Mononuclear cell (primary cell): ENCODE results near the gene ARPC3. TPM values are rescaled to one million over a fixed set of nuclear protein-coding genes. Genes with fewer than 3 reads are reported as not detected.
"Not testable (repeated sequence)": the region's sequence is repeated elsewhere in the genome, so short reads cannot be mapped to it uniquely, and the experiment has no call there.

Source experiments
- H3K27me3 ChIP-seq: 2 replicates; pipeline ENCODE4 v1.6.0; 2011; ENCODE audit warnings: low read length, control low read depth; ENCODE audit not compliant: insufficient read depth
- H3K4me1 ChIP-seq: 2 replicates; pipeline ENCODE4 v1.5.1; 2011; ENCODE audit warnings: mild to moderate bottlenecking, low read length, control low read depth; ENCODE audit not compliant: insufficient read depth
- H3K4me3 ChIP-seq: 2 replicates; pipeline ENCODE4 v1.5.1; 2011; ENCODE audit warnings: mild to moderate bottlenecking, low read length, moderate library complexity
- H3K9me3 ChIP-seq: 2 replicates; pipeline ENCODE4 v1.5.1; 2011; ENCODE audit warnings: low read depth, mild to moderate bottlenecking, control low read depth, low read length
- total RNA-seq: library from RNA; depleted of rRNA; stranded (reverse); fragments of >200 nt; gene quantifications from one replicate; pipeline ENCODE4 v1.2.3, GENCODE V29; 2012

The ARPC3 gene
- total RNA-seq = 635 TPM

GRCh38 chr12:110449799-110450497, at the start of gene ARPC3:
Gene ARPC3, minus strand, starts transcription at chr12:110450337. Its CDS starts 77 bp downstream, at chr12:110450260.
- no peaks in the 10 kb centered on the region for H3K27me3 ChIP-seq
- peaks cover 54% of the 10 kb centered on the region for H3K4me1 ChIP-seq
- H3K4me3 ChIP-seq = peak within 1 kb of the TSS; percentile 96
- H3K9me3 ChIP-seq = no peaks in the 10 kb centered on the region

- Histone ChIP-seq H3K4me1 (peaks cover 31% of the 10 kb centered on the region), H3K27me3 (no peaks in the 10 kb centered on the region), H3K9me3 (no peaks in the 10 kb centered on the region), H3K4me3 (no peak overlapping the region)
These were observed 49.0 kb upstream of the ARPC3 start for GRCh38 chr12:110498984-110499706.

- no peak overlapping the region for H3K4me3 ChIP-seq
These were observed 25.3 kb upstream of the ARPC3 start for GRCh38 chr12:110475426-110475825.

GRCh38 chr12:110468214-110469048, 18.3 kb upstream of the ARPC3 start, which contains the start of the genes FAM216A and GPN3:
Gene FAM216A, plus strand, starts transcription at chr12:110468845. Its CDS starts 31 bp downstream, at chr12:110468876.
Gene GPN3, minus strand, starts transcription at chr12:110468257. Its CDS starts 54 bp downstream, at chr12:110468203.
- H3K9me3 ChIP-seq = no peaks in the 10 kb centered on the region
- no peaks in the 10 kb centered on the region for H3K27me3 ChIP-seq
- peaks cover 27% of the 10 kb centered on the region for H3K4me1 ChIP-seq
- H3K4me3 ChIP-seq = peak within 1 kb of the TSS; percentile 88

More at GRCh38 chr12:110475426-110475825, 25.3 kb upstream of the ARPC3 start:
- no peaks in the 10 kb centered on the region for H3K4me1 ChIP-seq
- H3K27me3 ChIP-seq = no peaks in the 10 kb centered on the region
- no peaks in the 10 kb centered on the region for H3K9me3 ChIP-seq

- peak overlapping the region; percentile 88 for H3K4me3 ChIP-seq
These were observed 17.7 kb upstream of the ARPC3 start for GRCh38 chr12:110467847-110468213.

GRCh38 chr12:110466791-110467190, 16.7 kb upstream of the ARPC3 start:
- H3K4me3 ChIP-seq = no peak overlapping the region
- H3K4me1 ChIP-seq = peaks cover 27% of the 10 kb centered on the region
- no peaks in the 10 kb centered on the region for H3K9me3 ChIP-seq
- no peaks in the 10 kb centered on the region for H3K27me3 ChIP-seq

More at GRCh38 chr12:110467847-110468213, 17.7 kb upstream of the ARPC3 start:
- Histone ChIP-seq H3K9me3 (no peaks in the 10 kb centered on the region), H3K4me1 (peaks cover 27% of the 10 kb centered on the region), H3K27me3 (no peaks in the 10 kb centered on the region)

- H3K27me3 ChIP-seq, H3K9me3 ChIP-seq, H3K4me3 ChIP-seq: not testable (repeated sequence)
- peaks cover 27% of the 10 kb centered on the region for H3K4me1 ChIP-seq
These were observed 15.6 kb upstream of the ARPC3 start for GRCh38 chr12:110465765-110466164.

GRCh38 chr12:110465024-110465423, 14.9 kb upstream of the ARPC3 start:
- Histone ChIP-seq H3K4me3 (no peak overlapping the region), H3K27me3 (no peaks in the 10 kb centered on the region), H3K4me1 (peaks cover 24% of the 10 kb centered on the region), H3K9me3 (no peaks in the 10 kb centered on the region)

- not testable (repeated sequence) for H3K9me3 ChIP-seq, H3K27me3 ChIP-seq, H3K4me3 ChIP-seq
- peaks cover 18% of the 10 kb centered on the region for H3K4me1 ChIP-seq
These were observed 11.1 kb upstream of the ARPC3 start for GRCh38 chr12:110461189-110461588.

GRCh38 chr12:110458756-110459155, 8.6 kb upstream of the ARPC3 start:
- Histone ChIP-seq H3K27me3 (no peaks in the 10 kb centered on the region), H3K9me3 (no peaks in the 10 kb centered on the region), H3K4me3 (no peak overlapping the region), H3K4me1 (peaks cover 36% of the 10 kb centered on the region)

- H3K27me3 ChIP-seq = no peaks in the 10 kb centered on the region
- H3K4me1 ChIP-seq = peaks cover 51% of the 10 kb centered on the region
These were observed 3.6 kb upstream of the ARPC3 start for GRCh38 chr12:110453569-110454296.

GRCh38 chr12:110451263-110451662, 1.1 kb upstream of the ARPC3 start:
- Histone ChIP-seq H3K27me3 (no peaks in the 10 kb centered on the region), H3K4me1 (peaks cover 56% of the 10 kb centered on the region), H3K9me3 (no peaks in the 10 kb centered on the region), H3K4me3 (no peak overlapping the region)

More at GRCh38 chr12:110453569-110454296, 3.6 kb upstream of the ARPC3 start:
- Histone ChIP-seq H3K9me3 (no peaks in the 10 kb centered on the region), H3K4me3 (no peak overlapping the region)

GRCh38 chr12:110444455-110444854, 5.7 kb downstream of the ARPC3 start:
- Histone ChIP-seq H3K4me1 (peaks cover 40% of the 10 kb centered on the region), H3K9me3 (no peaks in the 10 kb centered on the region), H3K4me3 (no peak overlapping the region), H3K27me3 (no peaks in the 10 kb centered on the region)

- no peaks in the 10 kb centered on the region for H3K4me1 ChIP-seq
- H3K9me3 ChIP-seq = no peaks in the 10 kb centered on the region
- no peaks in the 10 kb centered on the region for H3K27me3 ChIP-seq
- H3K4me3 ChIP-seq = no peak overlapping the region
These were observed 13.9 kb downstream of the ARPC3 start for GRCh38 chr12:110436231-110436630.
